PC-3 (cell line): ENCODE data around the gene AZI2.

ENCODE experiments used
- EZH2 ChIP-seq: fragments of 300-600 bp; sonication (generic); IDR thresholded peaks from one replicate; pipeline ENCODE4 v1.6.1; 2017; ENCODE audit warnings: antibody characterized with exemption, mild to moderate bottlenecking, low read length; ENCODE audit not compliant: unreplicated experiment
- EZH2phosphoT487 ChIP-seq: fragments of 300-600 bp; sonication (generic); IDR thresholded peaks from 2 replicates; pipeline ENCODE4 v1.6.1; 2018; ENCODE audit warnings: mild to moderate bottlenecking, antibody characterized with exemption, low read length, borderline replicate concordance
- TF ChIP-seq, protein P1 (sequence below): fragments of 300-600 bp; sonication (generic); conservative IDR thresholded peaks from 2 replicates; pipeline ENCODE4 v1.5.1; 2017; ENCODE audit warnings: antibody characterized with exemption, low read depth, mild to moderate bottlenecking, low read length

DNA sequence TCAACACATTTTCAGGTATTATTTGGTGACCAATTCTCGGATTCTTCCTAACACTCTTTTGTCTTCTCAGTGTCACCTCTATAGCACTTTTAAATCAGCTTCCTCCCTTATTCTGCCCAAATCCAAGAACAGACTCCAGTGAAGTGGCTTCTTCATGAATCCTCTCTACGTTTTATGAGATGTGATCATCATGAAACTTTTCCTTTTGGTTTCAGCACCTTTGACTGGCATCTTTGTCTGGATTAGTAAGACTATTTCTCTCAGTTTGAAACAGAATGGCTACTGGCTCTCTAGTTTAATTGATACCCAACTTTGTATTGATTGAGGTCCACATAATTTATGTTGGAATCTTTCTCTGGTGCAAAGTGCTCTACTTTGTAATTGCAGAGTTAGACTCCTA, 61.6 kb downstream of the AZI2 start:
- TF ChIP-seq, protein P1, sequence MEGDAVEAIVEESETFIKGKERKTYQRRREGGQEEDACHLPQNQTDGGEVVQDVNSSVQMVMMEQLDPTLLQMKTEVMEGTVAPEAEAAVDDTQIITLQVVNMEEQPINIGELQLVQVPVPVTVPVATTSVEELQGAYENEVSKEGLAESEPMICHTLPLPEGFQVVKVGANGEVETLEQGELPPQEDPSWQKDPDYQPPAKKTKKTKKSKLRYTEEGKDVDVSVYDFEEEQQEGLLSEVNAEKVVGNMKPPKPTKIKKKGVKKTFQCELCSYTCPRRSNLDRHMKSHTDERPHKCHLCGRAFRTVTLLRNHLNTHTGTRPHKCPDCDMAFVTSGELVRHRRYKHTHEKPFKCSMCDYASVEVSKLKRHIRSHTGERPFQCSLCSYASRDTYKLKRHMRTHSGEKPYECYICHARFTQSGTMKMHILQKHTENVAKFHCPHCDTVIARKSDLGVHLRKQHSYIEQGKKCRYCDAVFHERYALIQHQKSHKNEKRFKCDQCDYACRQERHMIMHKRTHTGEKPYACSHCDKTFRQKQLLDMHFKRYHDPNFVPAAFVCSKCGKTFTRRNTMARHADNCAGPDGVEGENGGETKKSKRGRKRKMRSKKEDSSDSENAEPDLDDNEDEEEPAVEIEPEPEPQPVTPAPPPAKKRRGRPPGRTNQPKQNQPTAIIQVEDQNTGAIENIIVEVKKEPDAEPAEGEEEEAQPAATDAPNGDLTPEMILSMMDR = no peak
- TF ChIP-seq EZH2 = no peak
- TF ChIP-seq EZH2phosphoT487 = no peak
